Measurements from ENCODE around the gene RHOBTB1. TPM values are rescaled to one million over a fixed set of nuclear protein-coding genes. Genes with fewer than 3 reads are reported as not detected.
A peak's percentile ranks its signal among the peaks of the same experiment; 100 is the strongest.

Gene RHOBTB1
- total RNA-seq, 2 experiments from 2014 or later = 0.04 to 0.21 TPM

GRCh38 chr10:60952067-60952845, 8.3 kb upstream of the RHOBTB1 start:
- Mint-ChIP-seq H3K9me3 (ENCODE audit: low read depth) (no peaks in the 10 kb centered on the region), H3K36me3 (ENCODE audit: low read depth) (no peaks in the 10 kb centered on the region), H3K27ac (no peak overlapping the region), H3K4me1 (peaks cover 3% of the 10 kb centered on the region), H3K27me3 (peaks cover 25% of the 10 kb centered on the region), H3K4me3 (no peak overlapping the region)
- intact Hi-C loops (cut with DNase I, micrococcal nuclease) = no loop called here
- DNase-seq = no peak
- ChIA-PET CTCF (interaction anchor here (0.6 to 1.1 kb wide), 2 partner anchors 19 to 292 kb away, joined by 3 read pairs; no protein-coding TSS in a partner anchor), POLR2A (no interaction called here)
- no peak for ATAC-seq

GRCh38 chr10:60951272-60951724, 7.3 kb upstream of the RHOBTB1 start:
- intact Hi-C loops (cut with DNase I, micrococcal nuclease) = no loop called here
- H3K36me3 Mint-ChIP-seq (ENCODE audit: low read depth) = no peaks in the 10 kb centered on the region
- H3K27me3 Mint-ChIP-seq = peaks cover 28% of the 10 kb centered on the region
- H3K4me3 Mint-ChIP-seq = no peak overlapping the region
- H3K9me3 Mint-ChIP-seq (ENCODE audit: low read depth) = no peaks in the 10 kb centered on the region
- H3K27ac Mint-ChIP-seq = no peak overlapping the region
- DNase-seq = no peak
- ChIA-PET CTCF (interaction anchor here (0.8 to 1.1 kb wide), 2 partner anchors 13 to 20 kb away, joined by 3 read pairs; no protein-coding TSS in a partner anchor), POLR2A (no interaction called here)
- ATAC-seq = no peak
- H3K4me1 Mint-ChIP-seq = peaks cover 3% of the 10 kb centered on the region

GRCh38 chr10:60950300-60950699, 6.3 kb upstream of the RHOBTB1 start:
- Mint-ChIP-seq H3K9me3 (ENCODE audit: low read depth) (no peaks in the 10 kb centered on the region), H3K27ac (no peak overlapping the region), H3K4me1 (peaks cover 3% of the 10 kb centered on the region), H3K4me3 (no peak overlapping the region), H3K36me3 (ENCODE audit: low read depth) (no peaks in the 10 kb centered on the region), H3K27me3 (peaks cover 29% of the 10 kb centered on the region)
- ATAC-seq (no peak), DNase-seq (no peak)
- ChIA-PET POLR2A (no interaction called here), CTCF (no interaction called here)
- intact Hi-C loops (cut with DNase I, micrococcal nuclease) = no loop called here

GRCh38 chr10:60948851-60949250, 4.9 kb upstream of the RHOBTB1 start:
- Mint-ChIP-seq H3K27me3 (peaks cover 33% of the 10 kb centered on the region), H3K27ac (no peak overlapping the region), H3K36me3 (ENCODE audit: low read depth) (no peaks in the 10 kb centered on the region), H3K4me1 (peaks cover 6% of the 10 kb centered on the region), H3K9me3 (ENCODE audit: low read depth) (no peaks in the 10 kb centered on the region), H3K4me3 (no peak overlapping the region)
- no peak for ATAC-seq
- ChIA-PET POLR2A (no interaction called here), CTCF (interaction anchor here (0.5 to 1.4 kb wide), 3 partner anchors 10 to 1054 kb away, joined by 3 to 7 read pairs (median 3); no protein-coding TSS in a partner anchor)
- no peak for DNase-seq
- intact Hi-C loops (cut with DNase I, micrococcal nuclease) = no loop called here

GRCh38 chr10:60944910-60945297, 919 bp upstream of the RHOBTB1 start:
- no peaks in the 10 kb centered on the region for H3K36me3 Mint-ChIP-seq (ENCODE audit: low read depth)
- peaks cover 12% of the 10 kb centered on the region for H3K4me1 Mint-ChIP-seq
- DNase-seq (no peak), ATAC-seq (no peak)
- intact Hi-C loops (cut with DNase I, micrococcal nuclease) = no loop called here
- no peak overlapping the region for H3K27ac Mint-ChIP-seq
- ChIA-PET CTCF (no interaction called here), POLR2A (no interaction called here)
- H3K9me3 Mint-ChIP-seq (ENCODE audit: low read depth) = no peaks in the 10 kb centered on the region
- H3K27me3 Mint-ChIP-seq = peaks cover 33% of the 10 kb centered on the region
- H3K4me3 Mint-ChIP-seq = peak overlapping the region; percentile 52

GRCh38 chr10:60943316-60944057, 498 bp downstream of the RHOBTB1 start:
- DNase-seq (peak; percentile 54), ATAC-seq (peak; percentile 45)
- H3K36me3 Mint-ChIP-seq (ENCODE audit: low read depth) = no peaks in the 10 kb centered on the region
- POLR2A ChIA-PET = no interaction called here
- H3K27ac Mint-ChIP-seq = no peak overlapping the region
- H3K4me1 Mint-ChIP-seq = peaks cover 10% of the 10 kb centered on the region
- peaks cover 38% of the 10 kb centered on the region for H3K27me3 Mint-ChIP-seq
- intact Hi-C loops (cut with DNase I, micrococcal nuclease) = loop anchor here in 1 of 2 experiments (2.0 kb wide), 1 partner anchor 19 kb away; no protein-coding TSS in a partner anchor
- H3K4me3 Mint-ChIP-seq = peak overlapping the region; percentile 54
- CTCF ChIA-PET = interaction anchor here (0.5 to 1.9 kb wide), 6 partner anchors 12 to 890 kb away, joined by 3 to 5 read pairs (median 4); no protein-coding TSS in a partner anchor
- no peaks in the 10 kb centered on the region for H3K9me3 Mint-ChIP-seq (ENCODE audit: low read depth)

- no peaks in the 10 kb centered on the region for H3K36me3 Mint-ChIP-seq (ENCODE audit: low read depth)
- DNase-seq (peak; percentile 74), ATAC-seq (peak; percentile 72)
- peak overlapping the region; percentile 54 for H3K4me3 Mint-ChIP-seq
- H3K27me3 Mint-ChIP-seq = peaks cover 36% of the 10 kb centered on the region
- ChIA-PET CTCF (interaction anchor here (0.5 to 1.9 kb wide), 6 partner anchors 11 to 891 kb away, joined by 3 to 5 read pairs (median 4); no protein-coding TSS in a partner anchor), POLR2A (no interaction called here)
- intact Hi-C loops (cut with DNase I, micrococcal nuclease) = loop anchor here in 1 of 2 experiments (2.0 kb wide), 1 partner anchor 20 kb away; no protein-coding TSS in a partner anchor
- H3K9me3 Mint-ChIP-seq (ENCODE audit: low read depth) = no peaks in the 10 kb centered on the region
- no peak overlapping the region for H3K27ac Mint-ChIP-seq
- H3K4me1 Mint-ChIP-seq = peaks cover 10% of the 10 kb centered on the region
Measured at GRCh38 chr10:60942788-60943315, 1.1 kb downstream of the RHOBTB1 start.

- Mint-ChIP-seq H3K4me1 (peaks cover 10% of the 10 kb centered on the region), H3K27me3 (peaks cover 35% of the 10 kb centered on the region), H3K9me3 (ENCODE audit: low read depth) (no peaks in the 10 kb centered on the region), H3K36me3 (ENCODE audit: low read depth) (no peaks in the 10 kb centered on the region), H3K4me3 (no peak overlapping the region), H3K27ac (no peak overlapping the region)
- intact Hi-C loops (cut with DNase I, micrococcal nuclease) = loop anchor here in 1 of 2 experiments (2.0 kb wide), 1 partner anchor 21 kb away; no protein-coding TSS in a partner anchor
- ChIA-PET CTCF (interaction anchor here (0.6 to 1.9 kb wide), 4 partner anchors 11 to 75 kb away, joined by 3 to 5 read pairs (median 4); no protein-coding TSS in a partner anchor), POLR2A (no interaction called here)
- no peak for DNase-seq
- ATAC-seq = no peak
Measured at GRCh38 chr10:60942134-60942787, 1.7 kb downstream of the RHOBTB1 start.

- CTCF ChIA-PET = interaction anchor here (0.7 kb wide), 1 partner anchor 628 kb away, joined by 5 read pairs; no protein-coding TSS in a partner anchor
- POLR2A ChIA-PET = no interaction called here
- Mint-ChIP-seq H3K36me3 (ENCODE audit: low read depth) (no peaks in the 10 kb centered on the region), H3K27ac (no peak overlapping the region), H3K4me1 (peaks cover 10% of the 10 kb centered on the region), H3K27me3 (peaks cover 31% of the 10 kb centered on the region), H3K9me3 (ENCODE audit: low read depth) (no peaks in the 10 kb centered on the region), H3K4me3 (no peak overlapping the region)
- ATAC-seq (no peak), DNase-seq (no peak)
- intact Hi-C loops (cut with DNase I, micrococcal nuclease) = no loop called here
Measured at GRCh38 chr10:60940446-60940845, 3.5 kb downstream of the RHOBTB1 start.

- no peak overlapping the region for H3K27ac Mint-ChIP-seq
- peaks cover 22% of the 10 kb centered on the region for H3K27me3 Mint-ChIP-seq
- no peaks in the 10 kb centered on the region for H3K36me3 Mint-ChIP-seq (ENCODE audit: low read depth)
- DNase-seq (no peak), ATAC-seq (no peak)
- intact Hi-C loops (cut with DNase I, micrococcal nuclease) = no loop called here
- CTCF ChIA-PET = no interaction called here
- no peak overlapping the region for H3K4me3 Mint-ChIP-seq
- H3K4me1 Mint-ChIP-seq = peaks cover 5% of the 10 kb centered on the region
- POLR2A ChIA-PET = no interaction called here
- H3K9me3 Mint-ChIP-seq (ENCODE audit: low read depth) = no peaks in the 10 kb centered on the region
Measured at GRCh38 chr10:60937784-60938654, 6.0 kb downstream of the RHOBTB1 start.

Data from activated CD4-positive, alpha-beta T cell treated with anti-CD3 and anti-CD28 coated beads for 36 hours (primary cell).